ENCODE measurements around the gene DEFB121.

DNA sequence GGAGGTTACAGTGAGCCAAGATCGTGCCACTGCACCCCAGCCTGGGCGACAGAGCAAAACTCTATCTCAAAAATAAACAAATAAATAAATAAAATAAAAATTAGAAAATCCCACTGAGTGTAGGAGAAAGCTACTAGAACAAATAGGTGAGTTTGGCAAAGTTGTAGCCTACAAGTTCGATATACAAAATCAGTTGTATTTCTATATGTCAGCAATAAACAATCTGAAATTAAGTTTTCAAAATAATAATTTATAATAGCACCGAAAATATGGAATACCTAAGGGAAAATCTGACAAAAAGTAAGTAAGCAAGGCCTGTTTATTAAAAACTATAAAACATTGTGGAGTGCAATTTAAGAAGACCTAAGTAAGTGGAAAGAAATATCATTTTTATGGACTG, 42.7 kb downstream of the DEFB121 start:
- TF ChIP-seq MAX (IDR thresholded peaks at IDR 0.05) (no peak), POLR2AphosphoS5 (IDR thresholded peaks at IDR 0.05; ENCODE audit: low read depth, low read length) (no peak), POLR2A (IDR thresholded peaks at IDR 0.05; ENCODE audit: control extremely low read depth in 1 of 2, low read depth in 2 of 2, low read length in 2 of 2) (no peak), BCL11A (IDR thresholded peaks at IDR 0.05; ENCODE audit: low read depth in 2 of 2, low read length in 2 of 2) (no peak), POU5F1 (IDR thresholded peaks at IDR 0.05; ENCODE audit: low read depth, low read length) (no peak), TEAD4 (IDR thresholded peaks at IDR 0.05; ENCODE audit: low read depth, low read length) (no peak), CREB1 (IDR thresholded peaks at IDR 0.05) (no peak), BRCA1 (IDR thresholded peaks at IDR 0.05; ENCODE audit: low read depth, low read length) (no peak), RFX5 (IDR thresholded peaks at IDR 0.05; ENCODE audit: borderline replicate concordance, low read depth, low read length) (no peak), EZH2 (IDR thresholded peaks at IDR 0.05; ENCODE audit: low read depth, low read length, severe bottlenecking) (no peak), CTCF (IDR thresholded peaks at IDR 0.05; ENCODE audit: control extremely low read depth in 1 of 3, insufficient read depth in 1 of 3, low read depth in 1 of 3, low read length in 3 of 3) (no peak), MAFK (IDR thresholded peaks at IDR 0.05; ENCODE audit: low read depth, low read length) (no peak), TCF12 (IDR thresholded peaks at IDR 0.05; ENCODE audit: low read depth, low read length) (no peak), KDM5A (IDR thresholded peaks at IDR 0.05; ENCODE audit: low read length) (no peak)
